Thyroid gland (tissue), 4 donors: Measurements from ENCODE around the gene SEMA5A.

ENCODE experiments used
- CTCF ChIP-seq, 6 experiments: fragments of 200-600 bp in 3 of 6; fragments of 450-650 bp in 3 of 6; sonication (generic) in 3 of 6; IDR thresholded peaks; one replicate each; pipeline ENCODE4 v1.5.1; 2016 to 2019; ENCODE audit warnings: antibody characterized with exemption in 6 of 6, mild to moderate bottlenecking in 2 of 6, inconsistent platforms in 1 of 6, moderate library complexity in 1 of 6
- POLR2A ChIP-seq, 2 donors: fragments of 450-650 bp; IDR thresholded peaks; one replicate each; pipeline ENCODE4 v1.6.1; 2017; ENCODE audit warnings: antibody characterized with exemption in 2 of 2, mild to moderate bottlenecking in 2 of 2, moderate library complexity in 1 of 2

- TF ChIP-seq CTCF (IDR thresholded peaks at IDR 0.05) (no peak), POLR2A (IDR thresholded peaks at IDR 0.05) (no peak)
These were observed 474.4 kb downstream of the SEMA5A start for GRCh38 chr5:9071524-9071923.
